ENCODE results near the gene SIX5.

GRCh38 chr19:45816236-45817009, 47.4 kb upstream of the SIX5 start:
- TF ChIP-seq CTCF (IDR thresholded peaks at IDR 0.05; ENCODE audit: low read length) (no peak), EZH2phosphoT487 (IDR thresholded peaks at IDR 0.05; ENCODE audit: low read length) (no peak), EZH2 (optimal IDR thresholded peaks at IDR 0.05; ENCODE audit: low read depth, low read length) (no peak)

Data from MM.1S (cell line).